HEK293 (cell line): ENCODE data around the gene AK9.

ENCODE experiments used
- EGR2 ChIP-seq: fragments of 450-650 bp; formaldehyde crosslinking; IDR thresholded peaks from 2 replicates; pipeline ENCODE4 v1.5.1; 2016; ENCODE audit warnings: low read depth, missing biosample characterization, missing genetic modification characterization
- INSM2 ChIP-seq: fragments of 450-650 bp; formaldehyde crosslinking; IDR thresholded peaks from 2 replicates; pipeline ENCODE4 v1.5.1; 2016; ENCODE audit warnings: missing biosample characterization, missing genetic modification characterization
- KLF7 ChIP-seq: fragments of 450-650 bp; formaldehyde crosslinking; IDR thresholded peaks from 2 replicates; pipeline ENCODE4 v1.5.1; 2016; ENCODE audit warnings: missing biosample characterization, missing genetic modification characterization, borderline replicate concordance
- MZF1 ChIP-seq: fragments of 450-650 bp; formaldehyde crosslinking; IDR thresholded peaks from 2 replicates; pipeline ENCODE4 v1.5.1; 2017; ENCODE audit warnings: missing biosample characterization, missing genetic modification characterization, borderline replicate concordance
- PRDM2 ChIP-seq: fragments of 450-650 bp; formaldehyde crosslinking; IDR thresholded peaks from 2 replicates; pipeline ENCODE4 v1.5.1; 2016; ENCODE audit warnings: missing biosample characterization, missing genetic modification characterization, borderline replicate concordance
- SCRT1 ChIP-seq: fragments of 450-650 bp; formaldehyde crosslinking; IDR thresholded peaks from 2 replicates; pipeline ENCODE4 v1.5.1; 2016; ENCODE audit warnings: missing biosample characterization, missing genetic modification characterization, borderline replicate concordance
- SCRT2 ChIP-seq: fragments of 450-650 bp; formaldehyde crosslinking; IDR thresholded peaks from 2 replicates; pipeline ENCODE4 v1.5.1; 2016; ENCODE audit warnings: missing biosample characterization, missing genetic modification characterization
- YY2 ChIP-seq: fragments of 450-650 bp; formaldehyde crosslinking; IDR thresholded peaks from 2 replicates; pipeline ENCODE4 v1.5.1; 2016; ENCODE audit warnings: missing biosample characterization, missing genetic modification characterization
- ZBTB44 ChIP-seq: fragments of 450-650 bp; IDR thresholded peaks from 2 replicates; pipeline ENCODE4 v1.5.1; 2018; ENCODE audit warnings: missing biosample characterization, mild to moderate bottlenecking, missing genetic modification characterization
- ZFP37 ChIP-seq: fragments of 450-650 bp; formaldehyde crosslinking; IDR thresholded peaks from 2 replicates; pipeline ENCODE4 v1.5.1; 2016; ENCODE audit warnings: missing biosample characterization, missing genetic modification characterization
- ZNF169 ChIP-seq: fragments of 450-650 bp; formaldehyde crosslinking; IDR thresholded peaks from 2 replicates; pipeline ENCODE4 v1.5.1; 2016; ENCODE audit warnings: missing biosample characterization, missing genetic modification characterization
- ZNF175 ChIP-seq: fragments of 450-650 bp; formaldehyde crosslinking; IDR thresholded peaks from 2 replicates; pipeline ENCODE4 v1.5.1; 2016; ENCODE audit warnings: missing biosample characterization, missing genetic modification characterization
- ZNF221 ChIP-seq: fragments of 450-650 bp; formaldehyde crosslinking; IDR thresholded peaks from 2 replicates; pipeline ENCODE4 v1.5.1; 2017; ENCODE audit warnings: missing biosample characterization, missing genetic modification characterization, borderline replicate concordance
- ZNF302 ChIP-seq: fragments of 450-650 bp; formaldehyde crosslinking; IDR thresholded peaks from 2 replicates; pipeline ENCODE4 v1.5.1; 2016; ENCODE audit warnings: missing biosample characterization, missing genetic modification characterization, low read depth
- ZNF324 ChIP-seq: fragments of 450-650 bp; formaldehyde crosslinking; IDR thresholded peaks from 2 replicates; pipeline ENCODE4 v1.5.1; 2016; ENCODE audit warnings: missing biosample characterization, missing genetic modification characterization
- ZNF426 ChIP-seq: fragments of 450-650 bp; formaldehyde crosslinking; IDR thresholded peaks from 2 replicates; pipeline ENCODE4 v1.5.1; 2017; ENCODE audit warnings: missing biosample characterization, missing genetic modification characterization, mild to moderate bottlenecking, inconsistent platforms, moderate library complexity
- ZNF473 ChIP-seq: fragments of 450-650 bp; formaldehyde crosslinking; IDR thresholded peaks from 2 replicates; pipeline ENCODE4 v1.5.1; 2017; ENCODE audit warnings: missing biosample characterization, missing genetic modification characterization
- ZNF514 ChIP-seq: fragments of 450-650 bp; formaldehyde crosslinking; IDR thresholded peaks from 2 replicates; pipeline ENCODE4 v1.5.1; 2016; ENCODE audit warnings: missing biosample characterization, missing genetic modification characterization
- ZNF529 ChIP-seq: fragments of 450-650 bp; formaldehyde crosslinking; IDR thresholded peaks from 2 replicates; pipeline ENCODE4 v1.5.1; 2017; ENCODE audit warnings: missing genetic modification characterization, missing biosample characterization; ENCODE audit not compliant: insufficient replicate concordance
- ZNF571 ChIP-seq: fragments of 450-650 bp; formaldehyde crosslinking; IDR thresholded peaks from 2 replicates; pipeline ENCODE4 v1.5.0; 2017; ENCODE audit warnings: missing biosample characterization, missing genetic modification characterization
- ZNF600 ChIP-seq: fragments of 450-650 bp; formaldehyde crosslinking; IDR thresholded peaks from 2 replicates; pipeline ENCODE4 v1.5.1; 2016; ENCODE audit warnings: missing biosample characterization, missing genetic modification characterization
- ZSCAN23 ChIP-seq: fragments of 450-650 bp; formaldehyde crosslinking; IDR thresholded peaks from 2 replicates; pipeline ENCODE4 v1.5.1; 2016; ENCODE audit warnings: missing biosample characterization, missing genetic modification characterization
- TF ChIP-seq, protein P1 (sequence below): fragments of 450-650 bp; formaldehyde crosslinking; IDR thresholded peaks from 2 replicates; pipeline ENCODE4 v1.5.1; 2016; ENCODE audit warnings: missing biosample characterization, missing genetic modification characterization
- TF ChIP-seq, protein P2 (sequence below): fragments of 450-650 bp; formaldehyde crosslinking; IDR thresholded peaks from 2 replicates; pipeline ENCODE4 v1.5.1; 2016; ENCODE audit warnings: missing biosample characterization, missing genetic modification characterization
- TF ChIP-seq, protein P3 (sequence below): fragments of 450-650 bp; formaldehyde crosslinking; IDR thresholded peaks from 2 replicates; pipeline ENCODE4 v1.5.1; 2016; ENCODE audit warnings: missing biosample characterization, missing genetic modification characterization

The AK9 gene

DNA sequence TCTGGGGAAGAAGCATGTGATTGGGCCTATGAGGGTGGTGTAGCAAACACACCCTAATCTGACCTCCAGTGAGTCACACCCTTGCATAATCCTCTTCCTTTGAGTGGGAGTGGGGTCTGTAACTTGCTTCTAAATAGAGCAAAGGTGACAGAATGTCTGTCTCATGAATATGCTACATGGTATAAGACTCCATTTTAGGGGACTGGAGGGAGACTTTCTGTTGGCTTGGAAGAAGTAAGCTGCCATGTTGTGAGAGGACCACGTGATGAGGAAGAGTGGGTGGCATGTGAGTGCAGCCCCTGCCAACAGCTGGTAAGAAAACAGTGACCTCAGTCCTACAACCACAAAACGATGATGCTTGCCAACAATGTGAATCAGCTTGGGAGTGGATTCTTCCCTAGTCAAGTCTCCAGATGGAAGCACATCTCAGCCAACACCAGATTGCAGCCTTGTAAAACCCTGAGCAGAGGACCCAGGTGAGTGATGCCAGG lies 3.7 kb downstream of the AK9 start (continued):
- TF ChIP-seq, protein P1, sequence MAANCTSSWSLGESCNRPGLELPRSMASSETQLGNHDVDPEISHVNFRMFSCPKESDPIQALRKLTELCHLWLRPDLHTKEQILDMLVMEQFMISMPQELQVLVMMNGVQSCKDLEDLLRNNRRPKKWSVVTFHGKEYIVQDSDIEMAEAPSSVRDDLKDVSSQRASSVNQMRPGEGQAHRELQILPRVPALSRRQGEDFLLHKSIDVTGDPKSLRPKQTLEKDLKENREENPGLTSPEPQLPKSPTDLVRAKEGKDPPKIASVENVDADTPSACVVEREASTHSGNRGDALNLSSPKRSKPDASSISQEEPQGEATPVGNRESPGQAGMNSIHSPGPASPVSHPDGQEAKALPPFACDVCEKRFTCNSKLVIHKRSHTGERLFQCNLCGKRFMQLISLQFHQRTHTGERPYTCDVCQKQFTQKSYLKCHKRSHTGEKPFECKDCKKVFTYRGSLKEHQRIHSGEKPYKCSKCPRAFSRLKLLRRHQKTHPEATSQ (tag by site-specific recombination) = no peak
- TF ChIP-seq, protein P2, sequence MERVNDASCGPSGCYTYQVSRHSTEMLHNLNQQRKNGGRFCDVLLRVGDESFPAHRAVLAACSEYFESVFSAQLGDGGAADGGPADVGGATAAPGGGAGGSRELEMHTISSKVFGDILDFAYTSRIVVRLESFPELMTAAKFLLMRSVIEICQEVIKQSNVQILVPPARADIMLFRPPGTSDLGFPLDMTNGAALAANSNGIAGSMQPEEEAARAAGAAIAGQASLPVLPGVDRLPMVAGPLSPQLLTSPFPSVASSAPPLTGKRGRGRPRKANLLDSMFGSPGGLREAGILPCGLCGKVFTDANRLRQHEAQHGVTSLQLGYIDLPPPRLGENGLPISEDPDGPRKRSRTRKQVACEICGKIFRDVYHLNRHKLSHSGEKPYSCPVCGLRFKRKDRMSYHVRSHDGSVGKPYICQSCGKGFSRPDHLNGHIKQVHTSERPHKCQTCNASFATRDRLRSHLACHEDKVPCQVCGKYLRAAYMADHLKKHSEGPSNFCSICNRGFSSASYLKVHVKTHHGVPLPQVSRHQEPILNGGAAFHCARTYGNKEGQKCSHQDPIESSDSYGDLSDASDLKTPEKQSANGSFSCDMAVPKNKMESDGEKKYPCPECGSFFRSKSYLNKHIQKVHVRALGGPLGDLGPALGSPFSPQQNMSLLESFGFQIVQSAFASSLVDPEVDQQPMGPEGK (tag by site-specific recombination) = peak; percentile 30; the same call in 1 of the 2 replicates
- no peak for TF ChIP-seq ZNF473
- TF ChIP-seq ZNF514 (tag by site-specific recombination) = no peak
- no peak for TF ChIP-seq ZNF571 (tag by site-specific recombination)
- no peak for TF ChIP-seq ZNF175 (tag by site-specific recombination)
- TF ChIP-seq ZNF529 (tag by site-specific recombination) = no peak
- no peak for TF ChIP-seq ZNF302
- TF ChIP-seq YY2 (tag by site-specific recombination) = peak; percentile 43; the same call in 1 of the 2 replicates
- TF ChIP-seq SCRT1 (tag by site-specific recombination) = no peak
- TF ChIP-seq KLF7 (tag by site-specific recombination) = no peak
- no peak for TF ChIP-seq ZBTB44
- no peak for TF ChIP-seq INSM2 (tag by site-specific recombination)
- TF ChIP-seq MZF1 (tag by site-specific recombination) = no peak
- no peak for TF ChIP-seq ZNF324 (tag by site-specific recombination)
- TF ChIP-seq, protein P3, sequence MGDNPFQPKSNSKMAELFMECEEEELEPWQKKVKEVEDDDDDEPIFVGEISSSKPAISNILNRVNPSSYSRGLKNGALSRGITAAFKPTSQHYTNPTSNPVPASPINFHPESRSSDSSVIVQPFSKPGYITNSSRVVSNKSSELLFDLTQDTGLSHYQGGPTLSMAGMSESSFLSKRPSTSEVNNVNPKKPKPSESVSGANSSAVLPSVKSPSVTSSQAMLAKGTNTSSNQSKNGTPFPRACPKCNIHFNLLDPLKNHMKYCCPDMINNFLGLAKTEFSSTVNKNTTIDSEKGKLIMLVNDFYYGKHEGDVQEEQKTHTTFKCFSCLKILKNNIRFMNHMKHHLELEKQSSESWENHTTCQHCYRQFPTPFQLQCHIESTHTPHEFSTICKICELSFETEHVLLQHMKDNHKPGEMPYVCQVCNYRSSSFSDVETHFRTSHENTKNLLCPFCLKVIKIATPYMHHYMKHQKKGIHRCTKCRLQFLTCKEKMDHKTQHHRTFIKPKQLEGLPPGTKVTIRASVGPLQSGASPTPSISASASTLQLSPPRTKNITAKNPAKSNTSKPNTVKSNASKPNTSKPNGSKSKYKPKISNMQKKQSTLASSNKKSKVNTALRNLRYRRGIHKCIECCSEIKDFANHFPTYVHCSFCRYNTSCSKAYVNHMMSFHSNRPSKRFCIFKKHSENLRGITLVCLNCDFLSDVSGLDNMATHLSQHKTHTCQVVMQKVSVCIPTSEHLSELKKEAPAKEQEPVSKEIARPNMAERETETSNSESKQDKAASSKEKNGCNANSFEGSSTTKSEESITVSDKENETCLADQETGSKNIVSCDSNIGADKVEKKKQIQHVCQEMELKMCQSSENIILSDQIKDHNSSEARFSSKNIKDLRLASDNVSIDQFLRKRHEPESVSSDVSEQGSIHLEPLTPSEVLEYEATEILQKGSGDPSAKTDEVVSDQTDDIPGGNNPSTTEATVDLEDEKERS (tag by site-specific recombination) = no peak
- TF ChIP-seq ZNF169 (tag by site-specific recombination) = no peak
- no peak for TF ChIP-seq PRDM2 (tag by site-specific recombination)
- no peak for TF ChIP-seq ZNF600 (tag by site-specific recombination)
- no peak for TF ChIP-seq ZSCAN23 (tag by site-specific recombination)
- TF ChIP-seq EGR2 (tag by site-specific recombination) = 0 out of 2 replicates have a peak, but pooled peaks have one; percentile 47
- no peak for TF ChIP-seq ZNF221 (tag by site-specific recombination)
- no peak for TF ChIP-seq ZNF426 (tag by site-specific recombination)
- no peak for TF ChIP-seq ZFP37 (tag by site-specific recombination)
- no peak for TF ChIP-seq SCRT2 (tag by site-specific recombination)
